Mesodermal cell (in vitro differentiated cells): Measurements from ENCODE around the gene SEMA3F.

Source experiments
- H3K27ac ChIP-seq: 2 replicates; pipeline ENCODE4 v1.7.0; 2013; ENCODE audit warnings: mild to moderate bottlenecking, low read depth, low read length, moderate library complexity; ENCODE audit not compliant: severe bottlenecking
- H3K36me3 ChIP-seq: 2 replicates; pipeline ENCODE4 v1.7.1; 2013; ENCODE audit warnings: mild to moderate bottlenecking, low read length, moderate library complexity; ENCODE audit not compliant: control insufficient read depth, insufficient read depth
- H3K4me1 ChIP-seq: one replicate; pipeline ENCODE4 v1.7.1; 2013; ENCODE audit warnings: mild to moderate bottlenecking, low read length; ENCODE audit not compliant: insufficient read depth, control insufficient read depth, poor library complexity, severe bottlenecking
- H3K4me3 ChIP-seq: 2 replicates; pipeline ENCODE4 v1.7.0; 2013; ENCODE audit warnings: low read length, control low read depth, mild to moderate bottlenecking; ENCODE audit not compliant: insufficient read depth, poor library complexity, severe bottlenecking; ENCODE audit errors: extremely low read depth
- H3K9me3 ChIP-seq: 2 replicates; pipeline ENCODE4 v1.7.1; 2013; ENCODE audit warnings: mild to moderate bottlenecking, low read length, moderate library complexity; ENCODE audit not compliant: control insufficient read depth
- WGBS, 2 experiments: methylation state at CpG; one replicate each; pipeline ENCODE4 v1.1.5; 2013; ENCODE audit warnings: missing lambda C conversion rate in 2 of 2; ENCODE audit not compliant: insufficient coverage in 2 of 2; 5-methylcytosine and 5-hydroxymethylcytosine counted together

SEMA3F gene

GRCh38 chr3:50185230-50185629, 30.1 kb downstream of the SEMA3F start:
- H3K9me3 ChIP-seq: no peaks in the 10 kb centered on the region
- H3K4me3 ChIP-seq: no peak overlapping the region
- H3K27ac ChIP-seq: no peak overlapping the region
- H3K4me1 ChIP-seq: peaks cover 4% of the 10 kb centered on the region
- peaks cover 7% of the 10 kb centered on the region for H3K36me3 ChIP-seq
- no CpG with 5 or more reads among the region's 4 CpGs for whole genome bisulfite sequencing, 2 experiments

GRCh38 chr3:50186096-50186495, 31.0 kb downstream of the SEMA3F start:
- WGBS, 2 experiments: 89 to 90% methylated on average over 7 to 8 of the region's 10 CpGs
- H3K4me3 ChIP-seq: no peak overlapping the region
- peaks cover 4% of the 10 kb centered on the region for H3K4me1 ChIP-seq
- H3K9me3 ChIP-seq: no peaks in the 10 kb centered on the region
- H3K36me3 ChIP-seq: peaks cover 7% of the 10 kb centered on the region
- H3K27ac ChIP-seq: no peak overlapping the region

GRCh38 chr3:50187750-50188149, 32.6 kb downstream of the SEMA3F start:
- 87 to 97% methylated on average over 10 to 15 of the region's 19 CpGs for WGBS, 2 experiments
- Histone ChIP-seq H3K4me3 (no peak overlapping the region), H3K36me3 (peaks cover 7% of the 10 kb centered on the region), H3K4me1 (no peaks in the 10 kb centered on the region), H3K27ac (no peak overlapping the region), H3K9me3 (no peaks in the 10 kb centered on the region)

- WGBS, 2 experiments: 47 to 51% methylated on average over 2 to 3 of the region's 5 CpGs
Measured at GRCh38 chr3:50189274-50189673, 34.1 kb downstream of the SEMA3F start.

GRCh38 chr3:50189989-50190388, 34.9 kb downstream of the SEMA3F start:
- Histone ChIP-seq H3K9me3 (no peaks in the 10 kb centered on the region), H3K36me3 (peaks cover 7% of the 10 kb centered on the region), H3K27ac (no peak overlapping the region), H3K4me3 (no peak overlapping the region), H3K4me1 (no peaks in the 10 kb centered on the region)
- 92 to 98% methylated on average over 6 to 7 of the region's 7 CpGs for WGBS, 2 experiments

More at GRCh38 chr3:50189274-50189673, 34.1 kb downstream of the SEMA3F start:
- H3K27ac ChIP-seq: no peak overlapping the region
- H3K4me3 ChIP-seq: no peak overlapping the region
- H3K36me3 ChIP-seq: peaks cover 7% of the 10 kb centered on the region
- no peaks in the 10 kb centered on the region for H3K4me1 ChIP-seq
- no peaks in the 10 kb centered on the region for H3K9me3 ChIP-seq

- Histone ChIP-seq H3K4me1 (no peaks in the 10 kb centered on the region), H3K9me3 (no peaks in the 10 kb centered on the region)
- 84 to 88% methylated on average over 3 to 7 of the region's 8 CpGs for WGBS, 2 experiments
Measured at GRCh38 chr3:50190936-50191660, 36.0 kb downstream of the SEMA3F start, which contains the start of gene GNAT1. TSS of gene GNAT1 (plus strand) at chr3:50191610. CDS start at chr3:50191726, 116 bp downstream.

GRCh38 chr3:50192124-50192523, 37.0 kb downstream of the SEMA3F start:
- Histone ChIP-seq H3K4me3 (no peak overlapping the region), H3K9me3 (no peaks in the 10 kb centered on the region), H3K27ac (no peak overlapping the region), H3K36me3 (no peaks in the 10 kb centered on the region), H3K4me1 (no peaks in the 10 kb centered on the region)
- WGBS, 2 experiments: 85 to 89% methylated on average over 7 to 8 of the region's 8 CpGs

More at GRCh38 chr3:50190936-50191660, 36.0 kb downstream of the SEMA3F start, which contains the start of gene GNAT1:
- Histone ChIP-seq H3K27ac (no peak within 1 kb of the TSS), H3K36me3 (peaks cover 4% of the 10 kb centered on the region), H3K4me3 (no peak within 1 kb of the TSS)

GRCh38 chr3:50192689-50193141, 37.6 kb downstream of the SEMA3F start:
- H3K4me3 ChIP-seq: no peak overlapping the region
- no peaks in the 10 kb centered on the region for H3K36me3 ChIP-seq
- no peaks in the 10 kb centered on the region for H3K9me3 ChIP-seq
- WGBS, 2 experiments: 39 to 50% methylated on average over 19 to 20 of the region's 21 CpGs
- H3K27ac ChIP-seq: no peak overlapping the region
- no peaks in the 10 kb centered on the region for H3K4me1 ChIP-seq

- 94 to 96% methylated on average over 36 of the region's 36 CpGs for WGBS, 2 experiments
- Histone ChIP-seq H3K4me3 (no peak overlapping the region), H3K36me3 (no peaks in the 10 kb centered on the region), H3K9me3 (no peaks in the 10 kb centered on the region), H3K27ac (no peak overlapping the region), H3K4me1 (no peaks in the 10 kb centered on the region)
Measured at GRCh38 chr3:50193286-50193685, 38.2 kb downstream of the SEMA3F start.

- Histone ChIP-seq H3K36me3 (no peaks in the 10 kb centered on the region), H3K4me3 (no peak overlapping the region), H3K9me3 (no peaks in the 10 kb centered on the region), H3K27ac (no peak overlapping the region), H3K4me1 (no peaks in the 10 kb centered on the region)
- 93 to 94% methylated on average over 34 of the region's 34 CpGs for WGBS, 2 experiments
Measured at GRCh38 chr3:50193746-50194127, 38.6 kb downstream of the SEMA3F start.
